Uterus (tissue), 4 donors: ENCODE data around the gene CRADD. TPM values are rescaled to one million over a fixed set of nuclear protein-coding genes. Genes with fewer than 3 reads are reported as not detected.
"Not testable (repeated sequence)": the region's sequence is repeated elsewhere in the genome, so short reads cannot be mapped to it uniquely, and the experiment has no call there.

Source experiments
- DNase-seq, 2 donors: peaks; one replicate each; pipeline ENCODE4 v3.0.0-alpha.2; 2019 to 2020
- H3K27ac ChIP-seq, 2 donors: fragments of 200-600 bp; sonication (generic); 1 replicate in 1 of 2; 2 replicates in 1 of 2; pipeline ENCODE4 v1.5.1; 2016 to 2018
- H3K27me3 ChIP-seq, 2 donors: fragments of 200-600 bp; sonication (generic); one replicate each; pipeline ENCODE4 v1.5.1; 2018 to 2019; ENCODE audit warnings: control low read depth in 1 of 2
- H3K36me3 ChIP-seq, 2 donors: fragments of 200-600 bp; sonication (generic); one replicate each; pipeline ENCODE4 v1.5.1; 2019; ENCODE audit warnings: control low read depth in 1 of 2
- H3K4me1 ChIP-seq, 2 donors: fragments of 200-600 bp; sonication (generic); one replicate each; pipeline ENCODE4 v1.5.1; 2018 to 2019; ENCODE audit warnings: control low read depth in 1 of 2
- H3K4me3 ChIP-seq, 2 donors: fragments of 200-600 bp; sonication (generic); 1 replicate in 1 of 2; 2 replicates in 1 of 2; pipeline ENCODE4 v1.5.1; 2018 to 2019; ENCODE audit warnings: mild to moderate bottlenecking in 1 of 2
- H3K9me3 ChIP-seq, 2 donors: fragments of 200-600 bp; sonication (generic); one replicate each; pipeline ENCODE4 v1.5.1; 2019; ENCODE audit warnings: control low read depth in 1 of 2
- CTCF ChIP-seq, 4 experiments: fragments of 200-600 bp in 2 of 4; fragments of 450-650 bp in 2 of 4; sonication (generic) in 2 of 4; IDR thresholded peaks; one replicate each; pipeline ENCODE4 v1.5.1; 2016 to 2019; ENCODE audit warnings: antibody characterized with exemption in 4 of 4, mild to moderate bottlenecking in 2 of 4, moderate library complexity in 1 of 4
- POLR2A ChIP-seq, 2 donors: fragments of 450-650 bp; IDR thresholded peaks; one replicate each; pipeline ENCODE4 v1.6.1; 2016; ENCODE audit warnings: antibody characterized with exemption in 2 of 2, mild to moderate bottlenecking in 1 of 2, moderate library complexity in 1 of 2
- intact Hi-C: fragments of 100-400 bp; cut with DNase I; formaldehyde crosslinking; loops from one replicate; pipeline ENCODE4 v1.15.1; 2023; ENCODE audit warnings: low total_unique reads
- total RNA-seq, 4 donors: library from RNA; depleted of rRNA in 3 of 4; stranded (reverse); fragments of >200 nt in 3 of 4; gene quantifications; one replicate each; pipeline versions ENCODE4 v1.1.0 to v1.2.4, GENCODE V29; 2014 to 2023
- donor health status: DM: yes; HTN: yes; CAD: no.

The CRADD gene
- total RNA-seq, 4 donors from 2014 or later = 26.4 to 105 (median 49.2) TPM

- intact Hi-C loops = no loop called here
- no peak for TF ChIP-seq POLR2A (IDR thresholded peaks at IDR 0.05)
- no peak for TF ChIP-seq CTCF (IDR thresholded peaks at IDR 0.05)
Measured at GRCh38 chr12:93751864-93752610, 74.9 kb downstream of the CRADD start.

GRCh38 chr12:93753285-93753684 is 76.1 kb downstream of the CRADD start:
- Histone ChIP-seq H3K4me3 (no peak overlapping the region), H3K9me3 (no peaks in the 10 kb centered on the region), H3K4me1 (no peaks in the 10 kb centered on the region), H3K27ac (no peak overlapping the region), H3K27me3 (no peaks in the 10 kb centered on the region), H3K36me3 (no peaks in the 10 kb centered on the region)
- no peak for DNase-seq
- TF ChIP-seq POLR2A (IDR thresholded peaks at IDR 0.05) = no peak
- TF ChIP-seq CTCF (IDR thresholded peaks at IDR 0.05) = no peak
- intact Hi-C loops = no loop called here

More at GRCh38 chr12:93751864-93752610, 74.9 kb downstream of the CRADD start:
- Histone ChIP-seq H3K36me3 (no peaks in the 10 kb centered on the region), H3K27ac (no peak overlapping the region), H3K4me1 (no peaks in the 10 kb centered on the region), H3K4me3 (no peak overlapping the region), H3K27me3 (no peaks in the 10 kb centered on the region), H3K9me3 (no peaks in the 10 kb centered on the region)
- no peak for DNase-seq

DNA sequence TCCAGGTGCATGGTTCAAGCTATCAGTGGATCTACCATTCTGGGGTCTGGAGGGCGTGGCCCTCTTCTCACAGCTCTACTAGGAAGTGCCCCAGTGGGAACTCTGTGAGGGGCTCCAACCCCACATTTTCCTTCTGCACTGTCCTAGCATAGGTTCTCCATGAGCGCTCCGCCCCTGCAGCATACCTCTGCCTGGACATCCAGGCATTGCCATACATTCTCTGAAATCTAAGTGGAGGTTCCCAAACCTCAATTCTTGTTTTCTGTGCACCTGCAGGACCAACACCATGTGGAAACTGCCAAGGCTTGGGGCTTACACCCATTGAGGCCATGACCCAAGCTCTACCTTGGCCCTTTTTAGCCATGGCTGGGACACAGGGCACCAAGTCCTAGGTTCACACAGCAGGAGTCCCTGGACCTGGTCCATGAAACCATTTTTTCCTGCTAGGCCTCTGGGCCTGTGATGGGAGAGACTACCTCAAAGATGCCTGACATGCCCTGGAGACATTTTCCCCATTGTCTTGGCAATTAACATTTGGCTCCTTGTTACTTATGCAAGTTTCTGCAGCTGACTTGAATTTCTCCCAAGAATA is 76.8 kb downstream of the CRADD start:
- Histone ChIP-seq H3K27ac (no peak overlapping the region), H3K9me3 (no peaks in the 10 kb centered on the region), H3K4me1 (no peaks in the 10 kb centered on the region), H3K36me3 (no peaks in the 10 kb centered on the region), H3K4me3 (no peak overlapping the region), H3K27me3 (no peaks in the 10 kb centered on the region)
- DNase-seq = no peak
- intact Hi-C loops = no loop called here
- TF ChIP-seq CTCF (IDR thresholded peaks at IDR 0.05) (no peak), POLR2A (IDR thresholded peaks at IDR 0.05) (no peak)

DNA sequence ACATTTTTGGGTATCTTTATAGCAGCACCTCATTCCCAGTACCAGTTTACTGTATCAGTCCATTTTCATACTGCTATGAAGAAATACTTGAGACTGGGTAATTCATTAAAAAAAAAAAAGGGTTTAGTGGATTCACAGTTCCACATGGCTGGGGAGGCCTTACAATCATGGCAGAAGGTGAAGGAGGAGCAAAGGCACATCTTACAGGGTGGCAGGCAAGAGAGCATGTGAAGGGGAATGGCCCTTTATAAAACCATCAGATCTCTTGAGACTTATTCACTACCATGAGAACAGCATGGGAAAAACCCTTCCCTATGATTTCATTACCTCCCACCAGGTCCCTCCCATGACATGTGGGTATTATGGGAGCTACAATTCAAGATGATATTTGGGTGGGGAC is 77.7 kb downstream of the CRADD start:
- H3K4me3 ChIP-seq, intact Hi-C loops, DNase-seq, H3K9me3 ChIP-seq, H3K36me3 ChIP-seq, H3K4me1 ChIP-seq, H3K27ac ChIP-seq, H3K27me3 ChIP-seq: not testable (repeated sequence)

DNA sequence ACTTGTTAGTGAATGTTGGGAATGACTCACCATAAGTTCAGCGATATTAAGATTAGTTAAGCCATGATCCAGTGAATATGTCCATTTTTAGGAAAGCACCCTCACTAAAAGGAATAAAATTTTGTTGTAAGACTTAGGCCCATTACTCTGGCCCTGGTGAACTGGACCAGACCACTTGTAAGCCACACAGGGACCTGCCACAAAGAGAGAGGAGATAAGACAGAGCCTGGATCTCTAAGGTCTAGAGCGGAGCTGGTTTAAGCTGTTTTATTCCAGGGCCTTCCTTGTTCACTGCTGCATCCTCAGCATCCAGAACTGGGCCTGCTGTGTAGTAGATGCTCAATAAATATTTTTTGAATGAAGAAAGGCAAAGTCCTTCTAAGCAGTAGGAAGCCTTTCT is 79.1 kb downstream of the CRADD start:
- no peaks in the 10 kb centered on the region for H3K36me3 ChIP-seq
- no peak overlapping the region for H3K27ac ChIP-seq
- H3K4me3 ChIP-seq = no peak overlapping the region
- no peaks in the 10 kb centered on the region for H3K27me3 ChIP-seq
- TF ChIP-seq CTCF (IDR thresholded peaks at IDR 0.05) = no peak
- TF ChIP-seq POLR2A (IDR thresholded peaks at IDR 0.05) = no peak
- intact Hi-C loops = no loop called here
- DNase-seq = no peak
- H3K4me1 ChIP-seq = no peaks in the 10 kb centered on the region
- no peaks in the 10 kb centered on the region for H3K9me3 ChIP-seq
